ENCODE measurements around the gene SEMA3D.

GRCh38 chr7:85022064-85022697 is 164.7 kb downstream of the SEMA3D start:
- TF ChIP-seq CTCF (IDR thresholded peaks at IDR 0.05; ENCODE audit: low read depth, low read length) (no peak), MYC (IDR thresholded peaks at IDR 0.05; ENCODE audit: low read depth, low read length) (no peak)
